ENCODE data around the gene NAMPT. TPM values are rescaled to one million over a fixed set of nuclear protein-coding genes. Genes with fewer than 3 reads are reported as not detected.

The NAMPT gene
- total RNA-seq, 1 donor from 2014 or later = 64.4 TPM

DNA sequence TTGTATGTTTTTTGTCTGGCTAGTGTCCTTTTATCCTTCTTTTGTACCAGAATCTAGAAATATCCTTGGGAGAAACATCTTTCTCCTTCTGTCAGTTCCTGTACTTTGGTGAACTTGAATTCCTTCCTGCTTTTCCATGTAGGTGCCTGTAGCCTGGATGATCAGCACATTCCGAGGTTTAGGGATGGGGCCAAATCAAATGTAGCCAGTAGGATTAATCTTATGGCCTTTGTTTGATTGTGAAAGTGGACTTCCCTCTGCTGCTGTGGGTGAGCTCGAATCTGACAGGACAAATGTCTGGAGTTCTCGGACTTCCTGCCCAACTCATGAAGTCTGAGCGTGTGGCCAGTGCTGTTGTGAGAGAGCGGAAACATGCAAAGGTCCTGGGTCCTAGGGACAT lies 33.2 kb upstream of the NAMPT start:
- TF ChIP-seq CTCF (IDR thresholded peaks at IDR 0.05) = no peak
- no peak for DNase-seq (ENCODE audit: extremely low spot score, unreplicated experiment)
- peaks cover 1% of the 10 kb centered on the region for H3K36me3 Mint-ChIP-seq (ENCODE audit: unreplicated experiment)

GRCh38 chr7:106316947-106317346 lies 32.2 kb upstream of the NAMPT start:
- H3K36me3 Mint-ChIP-seq (ENCODE audit: unreplicated experiment) = peaks cover 1% of the 10 kb centered on the region
- TF ChIP-seq CTCF (IDR thresholded peaks at IDR 0.05) = no peak

More for the DNA sequence above, 33.2 kb upstream of the NAMPT start:
- Mint-ChIP-seq H3K27ac (ENCODE audit: unreplicated experiment) (no peak overlapping the region), H3K9me3 (ENCODE audit: unreplicated experiment) (peaks cover 17% of the 10 kb centered on the region), H3K27me3 (ENCODE audit: unreplicated experiment) (peaks cover 20% of the 10 kb centered on the region), H3K4me3 (ENCODE audit: unreplicated experiment) (no peak overlapping the region), H3K4me1 (ENCODE audit: unreplicated experiment) (peaks cover 4% of the 10 kb centered on the region)

GRCh38 chr7:106314875-106315274 lies 30.1 kb upstream of the NAMPT start:
- H3K4me3 Mint-ChIP-seq (ENCODE audit: unreplicated experiment) = no peak overlapping the region

More at GRCh38 chr7:106316947-106317346, 32.2 kb upstream of the NAMPT start:
- Mint-ChIP-seq H3K4me3 (ENCODE audit: unreplicated experiment) (no peak overlapping the region), H3K27ac (ENCODE audit: unreplicated experiment) (no peak overlapping the region), H3K27me3 (ENCODE audit: unreplicated experiment) (peaks cover 13% of the 10 kb centered on the region), H3K9me3 (ENCODE audit: unreplicated experiment) (peaks cover 17% of the 10 kb centered on the region), H3K4me1 (ENCODE audit: unreplicated experiment) (peaks cover 4% of the 10 kb centered on the region)
- no peak for DNase-seq (ENCODE audit: extremely low spot score, unreplicated experiment)

DNA sequence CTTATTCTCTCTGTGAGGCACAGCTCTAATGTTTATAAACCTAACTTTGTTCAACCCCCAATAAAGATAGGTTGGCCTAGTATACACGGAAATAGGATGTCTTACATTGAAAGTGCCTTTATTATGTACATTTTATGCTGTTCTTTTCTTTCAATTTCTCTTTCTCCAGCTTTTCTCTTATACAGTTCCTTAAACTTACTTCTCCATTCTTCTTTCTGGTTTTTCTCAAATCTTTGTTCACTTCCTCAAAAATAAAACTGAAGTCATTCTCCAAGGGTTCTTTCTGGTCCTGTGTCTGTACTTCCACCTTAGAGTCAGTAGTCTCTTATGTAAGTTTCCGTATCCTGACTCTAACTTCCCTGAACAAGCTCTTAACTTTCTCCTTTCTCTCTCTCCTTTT lies 29.2 kb upstream of the NAMPT start:
- H3K4me1 Mint-ChIP-seq (ENCODE audit: unreplicated experiment) = peaks cover 4% of the 10 kb centered on the region
- H3K4me3 Mint-ChIP-seq (ENCODE audit: unreplicated experiment) = no peak overlapping the region

More at GRCh38 chr7:106314875-106315274, 30.1 kb upstream of the NAMPT start:
- no peaks in the 10 kb centered on the region for H3K36me3 Mint-ChIP-seq (ENCODE audit: unreplicated experiment)
- H3K9me3 Mint-ChIP-seq (ENCODE audit: unreplicated experiment) = peaks cover 11% of the 10 kb centered on the region
- no peak for TF ChIP-seq CTCF (IDR thresholded peaks at IDR 0.05)
- H3K27ac Mint-ChIP-seq (ENCODE audit: unreplicated experiment) = no peak overlapping the region
- DNase-seq (ENCODE audit: extremely low spot score, unreplicated experiment) = no peak
- peaks cover 4% of the 10 kb centered on the region for H3K4me1 Mint-ChIP-seq (ENCODE audit: unreplicated experiment)
- peaks cover 4% of the 10 kb centered on the region for H3K27me3 Mint-ChIP-seq (ENCODE audit: unreplicated experiment)

GRCh38 chr7:106313456-106313901 lies 28.7 kb upstream of the NAMPT start:
- Mint-ChIP-seq H3K27ac (ENCODE audit: unreplicated experiment) (no peak overlapping the region), H3K4me1 (ENCODE audit: unreplicated experiment) (peaks cover 4% of the 10 kb centered on the region), H3K36me3 (ENCODE audit: unreplicated experiment) (no peaks in the 10 kb centered on the region), H3K27me3 (ENCODE audit: unreplicated experiment) (peaks cover 4% of the 10 kb centered on the region), H3K4me3 (ENCODE audit: unreplicated experiment) (no peak overlapping the region), H3K9me3 (ENCODE audit: unreplicated experiment) (peaks cover 11% of the 10 kb centered on the region)
- no peak for DNase-seq (ENCODE audit: extremely low spot score, unreplicated experiment)
- TF ChIP-seq CTCF (IDR thresholded peaks at IDR 0.05) = no peak

More for the DNA sequence above, 29.2 kb upstream of the NAMPT start:
- TF ChIP-seq CTCF (IDR thresholded peaks at IDR 0.05) = no peak
- peaks cover 11% of the 10 kb centered on the region for H3K9me3 Mint-ChIP-seq (ENCODE audit: unreplicated experiment)
- DNase-seq (ENCODE audit: extremely low spot score, unreplicated experiment) = no peak
- H3K36me3 Mint-ChIP-seq (ENCODE audit: unreplicated experiment) = no peaks in the 10 kb centered on the region
- no peak overlapping the region for H3K27ac Mint-ChIP-seq (ENCODE audit: unreplicated experiment)
- H3K27me3 Mint-ChIP-seq (ENCODE audit: unreplicated experiment) = peaks cover 4% of the 10 kb centered on the region
